D341Med (cell line): ENCODE results near the gene SLC41A3.

Experiments
- DNase-seq: peaks from one replicate; pipeline ENCODE4 v3.0.0; 2012; ENCODE audit warnings: low spot score

SLC41A3 gene

DNA sequence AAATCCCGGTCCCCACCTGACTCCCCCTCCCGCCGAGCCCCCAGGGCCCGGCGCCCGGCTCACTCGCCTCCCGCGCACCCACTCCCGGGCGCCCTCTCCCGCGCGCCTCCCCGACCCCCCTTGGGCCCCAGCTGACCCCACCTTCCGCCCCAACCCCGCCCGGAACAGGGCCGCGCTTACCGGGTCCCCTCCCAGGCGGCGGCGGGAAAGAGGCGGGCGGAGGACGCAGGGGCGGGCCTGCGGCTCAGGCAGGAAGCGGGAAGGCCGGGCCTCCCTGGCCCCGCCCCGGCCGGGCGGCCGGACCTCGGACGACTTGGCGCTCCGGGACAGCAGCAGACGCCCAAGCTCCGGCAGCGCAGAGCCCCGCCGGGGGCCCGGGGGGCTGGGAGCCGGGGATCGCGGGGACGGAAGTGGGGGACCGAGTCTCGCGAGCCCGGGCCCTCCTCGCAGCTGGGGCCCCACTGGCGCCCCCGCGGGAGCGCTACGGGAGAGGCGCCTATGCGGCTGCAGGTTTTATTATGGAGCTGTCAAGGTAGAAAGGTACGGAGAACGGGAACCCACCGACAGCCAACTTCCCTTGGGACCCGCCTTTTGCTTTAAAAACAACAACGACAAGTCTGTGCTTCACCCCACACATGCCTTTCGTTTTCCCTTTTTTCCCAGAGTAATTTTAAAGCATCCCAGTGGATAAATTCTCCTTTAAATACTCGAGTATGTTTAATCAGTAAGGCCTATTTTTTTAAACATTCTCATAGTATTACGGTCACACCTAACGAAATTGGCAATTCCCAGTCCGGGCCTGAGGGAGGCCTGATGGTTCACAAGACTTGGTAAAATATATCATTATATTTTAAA lies at the start of gene SLC41A3:
Gene SLC41A3 (minus strand): TSS at position 212 of the 855 bp plus-strand sequence. CDS start 15,905 bp downstream, outside the sequence.
- peak; percentile 93 for DNase-seq

DNA sequence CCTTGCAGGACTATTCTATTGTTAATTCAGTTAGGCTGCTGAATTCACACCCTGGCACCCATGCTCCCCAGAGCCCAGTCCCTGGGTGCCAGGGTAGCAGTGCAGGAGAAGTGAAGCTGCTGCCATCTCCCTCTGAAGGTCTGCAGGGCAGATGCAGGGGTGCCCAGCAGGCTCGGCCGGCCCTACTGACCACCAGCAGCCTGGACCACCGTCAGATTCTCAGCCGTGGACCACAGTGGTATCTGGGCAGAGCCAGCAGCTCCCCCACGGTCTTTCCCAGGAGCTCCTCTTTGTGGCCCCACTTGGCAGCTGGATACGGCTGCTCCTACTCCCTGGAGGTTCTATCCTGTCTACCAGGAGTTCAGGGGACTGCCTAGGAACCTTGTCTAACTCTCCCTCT lies 49.7 kb upstream of the SLC41A3 start:
- no peak for DNase-seq

DNA sequence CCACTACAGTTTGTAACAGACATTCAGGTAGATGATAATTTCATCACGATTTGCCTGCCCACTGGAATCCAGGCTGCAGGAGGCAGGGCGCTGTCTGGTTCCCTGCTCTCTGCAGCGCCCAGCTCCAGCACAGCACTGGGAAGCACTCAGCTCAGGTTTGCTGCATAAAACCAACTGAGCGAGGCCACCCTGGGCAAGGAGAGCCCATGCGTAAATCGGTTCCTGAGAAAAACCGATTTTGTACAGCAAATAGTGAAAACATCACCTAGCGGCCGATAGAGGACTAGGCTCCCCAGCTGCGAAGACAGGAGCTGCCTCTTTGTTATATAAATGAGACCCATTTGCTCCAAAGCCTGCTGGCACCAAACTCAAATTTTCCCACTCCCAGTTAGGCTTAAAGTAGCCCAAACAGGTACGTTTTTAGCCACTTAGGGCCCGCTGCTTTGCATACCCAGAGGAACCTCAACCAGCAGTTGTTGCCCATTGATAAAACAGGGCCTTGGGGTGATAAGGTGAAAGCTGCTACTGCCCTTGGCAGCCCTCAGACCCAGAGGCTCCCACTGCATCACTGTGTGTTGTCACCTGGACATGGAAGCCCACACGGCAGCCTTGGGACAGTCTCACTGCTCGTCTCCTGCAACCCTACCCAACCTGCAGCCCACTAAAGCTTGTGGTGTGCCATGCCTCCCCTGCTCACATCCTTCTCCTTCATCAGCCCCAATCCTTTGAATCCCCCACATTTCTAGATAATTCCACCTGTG lies 49.0 kb upstream of the SLC41A3 start:
- no peak for DNase-seq

DNA sequence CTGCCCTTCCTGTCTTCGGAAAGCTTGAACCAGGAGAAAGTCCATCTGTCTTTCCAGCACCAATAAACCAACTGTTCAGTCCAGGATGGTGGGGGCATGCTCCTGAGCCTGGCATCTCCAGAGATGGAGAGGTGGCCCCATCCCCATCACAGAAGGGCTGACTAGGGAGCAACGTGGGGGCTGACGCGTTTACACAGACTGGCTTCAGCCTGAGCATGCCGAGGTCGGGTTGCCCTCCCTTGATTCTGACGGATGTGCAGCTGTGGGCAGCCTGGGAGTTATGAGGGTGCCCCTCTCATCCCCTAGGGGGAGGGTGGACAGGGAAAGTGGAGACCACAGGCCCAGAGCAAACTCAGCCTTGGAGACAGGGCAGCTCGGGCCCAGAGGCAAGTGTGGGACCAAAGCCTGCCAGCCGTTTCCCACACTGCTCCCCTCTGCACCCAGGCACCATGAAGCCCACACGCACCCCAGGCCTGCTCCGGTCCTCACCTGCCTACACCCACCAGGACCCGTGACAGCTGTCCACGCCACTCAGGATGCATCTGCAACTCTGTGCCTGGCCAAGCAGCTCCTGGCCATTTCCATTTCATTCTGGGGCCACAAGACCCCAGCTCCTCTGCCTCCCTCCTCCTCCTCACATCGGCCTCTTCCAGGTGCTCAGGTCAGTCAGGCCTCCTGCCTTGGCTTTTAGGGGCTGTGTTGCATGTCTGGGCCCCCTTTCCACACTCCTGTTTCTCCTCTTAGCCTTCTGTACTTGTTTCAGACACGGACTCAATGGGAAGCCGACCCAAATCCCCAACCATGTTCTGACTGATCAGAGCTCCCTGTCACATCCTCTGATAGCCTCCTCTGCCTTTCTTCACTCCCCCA lies 48.2 kb upstream of the SLC41A3 start:
- no peak for DNase-seq

DNA sequence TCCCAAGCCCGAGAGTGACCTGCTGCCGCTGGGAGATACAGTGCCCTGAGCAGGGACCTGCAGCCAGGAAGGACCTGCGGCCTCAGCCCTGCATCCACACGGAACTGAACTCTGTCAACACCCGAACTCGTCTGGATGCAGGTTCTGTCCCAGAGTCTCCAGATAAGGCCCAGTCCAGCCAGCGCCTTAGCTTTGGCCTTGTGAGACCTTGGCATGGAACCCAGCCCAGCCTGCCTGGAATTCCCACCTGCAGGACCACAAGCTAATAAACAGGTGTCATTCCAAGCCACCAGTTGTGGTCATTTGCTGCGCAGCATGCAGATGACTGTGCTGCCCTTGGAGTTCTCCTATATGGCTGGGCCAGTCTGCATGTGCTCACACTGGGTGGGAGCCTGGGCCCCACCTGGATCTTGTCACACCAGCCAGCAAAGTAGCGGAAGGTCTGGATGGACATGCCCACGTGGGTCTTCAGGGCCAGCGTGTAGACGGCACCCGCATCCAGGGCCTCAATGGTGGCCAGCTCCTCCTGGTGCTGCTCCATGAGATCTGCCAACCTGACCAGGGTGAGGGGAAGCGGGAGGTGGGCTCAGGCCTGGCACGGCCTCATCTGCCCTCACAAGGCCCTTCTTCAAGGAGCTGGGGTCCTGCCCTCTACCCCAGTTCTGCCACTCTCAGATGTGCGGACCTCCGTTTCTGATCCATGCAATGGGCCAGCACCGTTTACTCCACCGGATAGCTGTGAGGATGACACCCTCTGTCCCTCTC lies 47.2 kb upstream of the SLC41A3 start:
- DNase-seq = no peak

DNA sequence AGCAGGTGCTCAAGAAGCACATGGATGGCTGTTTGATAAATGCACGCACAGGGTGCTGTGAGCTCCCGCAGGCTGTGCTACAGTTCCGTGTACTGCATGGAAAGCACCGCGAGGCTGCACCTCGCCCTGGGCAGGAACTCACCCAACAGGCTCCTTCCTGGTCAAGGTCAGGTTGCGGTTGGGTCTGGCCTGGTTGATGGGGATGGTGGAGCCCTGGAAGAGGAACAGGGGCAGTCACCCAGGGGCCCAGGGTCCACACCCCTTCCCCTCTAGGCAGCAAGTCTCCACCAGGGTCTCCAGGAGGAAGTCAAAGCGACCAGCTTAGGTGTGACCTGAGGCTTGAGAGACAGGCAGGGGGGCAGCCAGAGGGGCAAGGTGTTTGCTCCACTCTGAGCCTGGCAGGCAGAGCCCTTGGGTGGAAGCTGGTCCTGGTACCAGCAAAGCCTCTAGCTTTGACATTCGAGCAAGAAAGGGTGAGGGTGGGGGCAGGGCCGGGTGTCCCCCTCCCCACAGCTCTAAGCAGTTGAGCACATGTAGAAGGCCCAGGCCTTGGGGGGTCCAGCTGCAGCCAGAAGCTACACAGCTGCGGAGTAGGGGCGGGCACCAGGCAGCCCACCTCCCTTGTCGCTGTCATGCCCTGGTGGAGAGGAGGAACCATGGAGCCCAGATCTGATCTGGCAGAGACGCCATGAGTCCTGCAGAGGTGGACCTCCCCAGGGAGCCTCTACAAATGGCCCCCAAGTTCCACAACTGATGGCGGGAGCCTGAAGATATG lies 46.3 kb upstream of the SLC41A3 start:
- no peak for DNase-seq

DNA sequence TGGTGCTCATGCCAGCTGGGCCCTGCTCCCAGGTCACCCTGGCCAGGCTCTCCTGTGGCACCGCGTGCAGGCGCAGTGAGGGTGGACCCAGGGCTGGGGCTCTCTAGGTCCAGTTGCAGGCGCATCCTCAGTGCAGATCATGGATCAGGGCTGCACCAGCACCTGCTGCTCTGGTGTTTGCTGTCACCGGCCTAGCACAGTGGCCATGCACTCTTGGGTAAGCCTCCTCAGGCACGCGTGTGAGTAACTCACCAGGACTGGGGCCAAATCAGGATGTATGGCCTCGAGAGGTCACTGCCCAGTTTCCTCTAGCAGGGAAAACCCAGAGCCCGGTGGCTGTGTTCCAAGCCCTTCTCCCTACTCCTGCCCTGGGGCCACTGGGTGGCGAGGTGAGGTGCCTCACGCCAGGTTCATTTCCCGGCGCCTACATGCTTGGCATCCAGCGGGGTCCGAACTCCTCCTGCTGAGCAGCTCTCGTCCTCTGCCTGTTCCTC lies 45.5 kb upstream of the SLC41A3 start:
- no peak for DNase-seq

DNA sequence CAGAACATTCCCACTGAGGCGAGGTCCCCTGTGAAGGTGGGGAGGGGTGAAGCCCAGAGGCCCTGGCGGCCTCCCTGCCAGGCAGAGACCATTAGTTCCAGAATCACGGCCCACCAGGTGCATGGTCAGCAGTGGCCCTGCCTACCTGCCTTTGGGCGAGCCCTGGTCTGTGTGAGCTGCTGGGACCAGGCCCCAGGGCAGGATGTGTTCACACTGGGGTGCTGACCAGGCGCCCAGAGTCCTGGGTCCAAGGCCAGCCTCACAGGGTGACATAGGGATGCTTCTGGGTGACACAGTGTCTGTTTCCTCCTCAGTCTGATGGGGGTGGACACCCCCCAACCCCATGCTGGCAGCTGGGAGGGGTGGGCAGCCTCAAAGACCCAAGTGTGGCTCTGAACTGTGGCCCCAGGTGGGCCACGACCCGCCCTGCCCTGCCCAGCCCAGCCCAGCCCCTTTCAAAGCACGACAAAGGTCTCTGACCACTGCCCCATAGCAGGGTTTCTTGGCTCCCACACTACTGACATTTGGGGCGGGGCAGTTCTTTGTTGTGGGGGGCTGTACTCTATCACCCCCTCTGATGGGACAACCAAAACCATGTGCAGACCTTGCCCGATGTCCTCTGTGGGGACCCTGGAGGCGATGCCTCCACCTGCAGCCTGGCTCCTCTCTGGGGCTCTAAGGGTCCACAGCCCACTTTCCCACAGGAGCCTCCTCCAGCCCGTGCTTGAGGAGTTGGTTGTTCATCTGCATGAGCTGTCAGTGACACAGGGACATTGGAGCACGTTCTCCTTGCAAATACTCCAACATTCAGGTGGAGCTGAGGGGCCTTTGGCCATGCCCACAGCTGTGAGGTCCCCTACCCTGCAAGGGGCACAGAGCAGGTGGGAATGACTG lies 44.8 kb upstream of the SLC41A3 start:
- DNase-seq = no peak

DNA sequence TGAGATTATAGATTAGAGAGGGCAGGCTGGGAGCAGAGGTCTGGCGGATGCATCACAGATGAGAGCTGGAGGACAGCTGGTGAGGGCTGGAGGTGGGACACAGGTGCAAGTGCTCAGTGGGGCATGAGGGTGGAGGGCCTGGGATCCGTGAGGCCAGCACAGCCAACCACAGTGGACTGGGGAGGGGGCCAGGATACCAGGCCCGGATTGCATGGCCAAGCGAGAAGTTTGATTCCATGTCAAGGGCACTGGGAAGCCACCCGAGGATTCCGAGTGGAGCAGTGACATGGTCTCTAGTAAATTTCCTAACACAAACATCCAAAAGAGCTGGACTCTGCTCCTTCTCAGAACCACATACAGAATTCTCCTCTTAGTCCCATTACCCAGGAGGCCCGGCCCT lies 44.0 kb upstream of the SLC41A3 start:
- no peak for DNase-seq

DNA sequence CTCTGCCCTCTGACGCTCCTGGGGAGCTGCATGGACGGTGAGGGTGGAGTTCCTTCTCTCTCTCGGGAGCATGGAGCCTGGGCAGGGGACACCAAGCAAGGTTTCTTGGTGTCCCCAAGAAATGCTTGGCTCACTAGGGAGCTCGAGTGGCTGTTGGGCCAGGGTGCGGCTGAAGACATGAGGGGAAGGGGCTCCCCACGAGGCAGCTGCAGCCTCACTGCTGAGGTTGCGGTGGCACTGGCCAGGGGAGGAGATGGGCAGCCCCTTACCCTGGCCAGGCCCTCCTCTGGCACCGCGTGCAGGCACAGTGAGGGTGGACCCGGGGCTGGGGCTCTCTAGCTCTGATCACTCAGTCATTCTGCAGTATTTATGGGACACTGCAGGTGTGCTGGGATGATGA lies 43.5 kb upstream of the SLC41A3 start:
- no peak for DNase-seq

DNA sequence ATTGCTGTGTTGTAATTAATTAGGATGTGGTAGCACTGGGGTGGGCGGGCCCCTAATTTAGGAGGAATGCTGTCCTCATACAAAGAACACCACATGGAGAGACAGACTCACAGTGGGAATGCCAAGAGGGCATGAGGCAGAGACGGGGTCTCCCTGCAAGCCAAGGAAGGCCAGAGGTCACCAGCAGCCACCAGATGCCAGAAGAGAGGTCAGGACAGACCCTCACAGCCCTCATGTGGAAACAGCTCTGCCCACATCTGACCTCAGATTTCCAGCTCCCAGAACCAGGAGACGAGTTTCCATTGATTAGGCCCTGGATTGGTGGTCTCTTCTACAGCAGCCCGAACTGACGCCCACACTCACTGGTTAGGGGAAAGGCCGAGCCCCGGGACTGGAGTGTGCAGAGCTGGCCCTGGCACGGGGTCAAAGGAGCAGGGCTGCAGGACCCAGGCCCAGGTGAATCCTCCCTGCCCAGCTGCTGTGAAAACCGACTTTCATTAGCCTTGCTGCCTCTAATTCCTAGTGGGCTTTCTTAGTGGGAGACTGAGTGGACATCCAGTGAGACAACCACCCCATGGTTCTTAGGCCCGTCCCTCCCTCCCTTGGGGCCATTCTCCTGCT lies 43.0 kb upstream of the SLC41A3 start:
- DNase-seq = no peak

DNA sequence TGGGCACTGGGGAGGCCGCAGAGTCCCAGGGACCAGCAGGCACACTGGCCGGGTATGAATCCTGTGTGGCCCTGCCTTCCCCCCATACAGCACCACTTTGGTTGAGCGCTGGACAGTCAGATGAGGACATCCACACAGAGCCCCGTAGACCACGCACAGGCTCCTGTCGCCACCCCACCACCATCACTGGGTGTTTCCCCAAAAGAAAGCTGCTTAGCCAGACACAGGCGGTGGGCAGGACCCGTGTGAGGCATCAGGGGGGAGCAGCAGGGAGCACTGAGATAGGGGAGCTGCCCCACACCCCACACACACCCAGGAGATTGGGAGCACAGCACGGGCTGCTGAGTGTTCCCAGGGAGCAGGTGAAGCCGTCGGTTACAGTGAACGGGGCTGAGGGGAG lies 42.4 kb upstream of the SLC41A3 start:
- DNase-seq = no peak

DNA sequence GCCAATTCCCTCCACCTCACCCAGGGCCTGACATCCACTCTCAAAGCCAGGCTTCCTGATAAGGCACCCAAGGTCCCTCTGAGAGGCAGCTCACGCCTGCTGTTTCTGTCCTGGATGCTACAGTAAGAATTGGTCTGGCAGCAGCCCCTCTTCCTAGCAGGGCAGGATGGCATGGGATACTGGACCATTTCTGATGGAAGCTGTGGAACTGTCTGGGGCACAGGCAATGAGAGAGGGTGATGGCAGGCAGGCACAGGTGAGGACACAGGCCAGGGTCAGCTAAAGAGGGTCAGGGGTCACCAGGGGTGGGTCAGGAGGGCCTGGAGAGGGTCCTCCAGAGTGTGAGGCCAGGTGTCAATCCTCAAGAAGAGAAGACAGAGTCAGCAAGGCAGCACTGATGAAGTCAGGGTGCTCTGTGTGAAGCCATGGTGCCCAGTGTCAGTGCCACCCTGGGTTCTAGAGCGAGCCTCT lies 41.9 kb upstream of the SLC41A3 start:
- DNase-seq = no peak

DNA sequence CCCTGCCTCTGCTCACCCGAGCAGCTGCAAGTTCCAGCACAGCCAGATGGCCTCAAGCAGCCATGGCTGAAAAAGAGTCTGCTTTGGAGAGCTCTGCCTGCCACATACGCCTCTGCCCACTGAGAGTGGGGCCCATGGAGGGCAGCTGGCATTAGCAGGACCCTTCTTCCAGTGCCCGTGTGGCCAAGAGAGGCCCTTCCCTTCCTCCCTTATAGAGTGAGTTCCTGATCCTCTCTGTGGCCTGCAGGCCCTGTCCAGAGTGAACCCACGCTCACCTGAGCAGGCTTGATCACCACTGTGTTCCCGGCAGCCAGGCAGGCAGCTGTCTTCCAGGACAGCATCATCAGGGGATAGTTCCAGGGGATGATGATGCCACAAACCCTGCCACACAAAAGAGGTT lies 41.4 kb upstream of the SLC41A3 start:
- DNase-seq = no peak

DNA sequence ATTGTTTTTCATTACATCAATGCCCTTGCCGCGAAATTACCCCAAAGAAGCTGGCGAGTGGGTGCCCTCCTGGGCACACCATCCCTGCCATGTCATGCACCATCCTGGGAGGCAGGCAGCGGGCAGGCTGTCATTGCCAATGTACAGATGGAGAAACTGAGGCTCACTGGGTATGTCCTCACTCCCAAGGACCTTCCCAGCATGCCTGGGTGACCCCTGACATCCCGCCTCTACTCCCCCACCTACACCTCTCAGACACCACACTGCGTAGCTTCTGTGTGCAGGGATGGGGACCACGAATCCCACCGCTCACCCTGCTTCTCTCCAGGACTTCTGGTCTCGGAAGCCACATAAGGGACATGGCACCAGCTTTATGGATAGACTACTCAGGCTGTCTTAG lies 41.0 kb upstream of the SLC41A3 start:
- DNase-seq = no peak

DNA sequence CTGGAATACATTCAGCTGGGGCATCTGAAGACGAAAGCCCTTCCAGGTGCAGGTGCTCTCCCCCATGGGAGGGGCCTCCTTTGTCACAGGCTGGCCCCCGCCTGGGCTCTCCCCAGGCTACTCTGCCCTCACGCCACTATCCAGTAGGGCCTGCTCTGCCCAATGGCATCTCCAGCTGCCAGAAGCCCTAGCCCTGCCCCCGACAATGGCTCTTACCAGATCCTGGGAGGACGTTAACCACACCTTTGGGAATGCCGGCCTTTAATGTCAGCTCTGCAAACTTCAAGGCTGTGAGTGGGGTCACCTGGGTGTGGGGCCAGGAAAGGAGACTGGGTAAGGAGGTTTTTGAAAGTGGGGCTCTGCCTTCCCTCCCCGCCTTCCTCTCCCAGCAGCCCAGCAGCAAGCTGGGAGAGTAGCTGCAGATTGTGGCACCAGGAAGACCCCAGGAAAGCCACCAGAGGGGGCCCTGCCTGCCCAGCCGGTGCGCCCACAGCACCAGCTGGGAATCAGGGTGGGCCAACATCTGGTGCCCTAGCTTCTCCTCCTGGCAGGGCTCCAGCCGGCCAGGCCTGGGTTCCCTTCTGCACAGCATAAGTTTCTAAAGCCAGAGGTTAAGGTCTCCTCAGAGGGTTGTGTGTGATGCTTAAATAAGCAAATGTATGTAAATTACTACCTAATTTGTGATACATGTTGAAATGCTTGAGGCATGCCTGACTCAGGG lies 40.4 kb upstream of the SLC41A3 start:
- DNase-seq = no peak

DNA sequence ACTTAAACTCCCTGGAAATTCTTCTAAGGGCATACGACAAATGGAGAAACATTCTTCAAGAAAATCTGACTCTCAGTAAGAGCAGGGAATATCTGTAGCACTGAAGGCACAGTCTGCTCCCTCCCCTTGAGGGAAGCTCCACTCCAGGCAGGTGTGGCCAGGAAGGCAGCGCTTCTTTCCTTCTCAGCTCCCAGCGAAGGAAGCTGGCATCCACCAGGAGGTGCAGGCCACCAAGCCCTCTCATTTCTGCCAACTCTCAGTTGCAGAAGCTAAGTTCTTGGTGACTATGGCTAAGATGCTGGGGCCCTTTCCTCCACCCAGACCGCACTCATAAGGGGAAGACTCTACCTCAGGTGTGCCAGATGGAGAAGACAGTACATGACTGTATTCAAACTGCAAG lies 37.7 kb upstream of the SLC41A3 start:
- DNase-seq = no peak

DNA sequence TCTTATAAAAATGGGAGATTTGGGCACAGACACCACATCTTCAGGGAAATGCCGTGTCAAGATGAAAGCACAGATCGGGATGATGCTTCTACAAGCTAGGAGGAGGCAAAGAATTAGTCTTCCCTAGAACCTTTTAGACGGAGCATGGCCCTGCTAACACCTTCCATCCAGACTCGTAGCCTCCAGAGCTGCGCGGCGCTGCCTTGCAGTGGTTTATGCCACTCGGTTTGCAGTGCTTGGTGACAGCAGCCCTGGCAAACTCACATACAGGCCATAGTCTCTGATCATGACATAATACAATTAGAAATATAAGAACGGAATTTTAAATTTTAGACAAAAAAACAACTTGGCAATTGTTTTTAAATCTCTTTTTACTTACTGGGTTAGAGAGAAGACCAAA lies 37.1 kb upstream of the SLC41A3 start:
- no peak for DNase-seq
